Endothelial cell (in vitro differentiated cells): ENCODE results near the gene GAK. TPM values are rescaled to one million over a fixed set of nuclear protein-coding genes. Genes with fewer than 3 reads are reported as not detected.

ENCODE experiments used
- DNase-seq: peaks from one replicate; pipeline ENCODE4 v3.0.0; 2021; ENCODE audit warnings: low spot score
- H3K27ac Mint-ChIP-seq: one replicate; pipeline ENCODE4 v1.8.0; 2021; ENCODE audit warnings: mixed read lengths, inconsistent platforms; ENCODE audit not compliant: unreplicated experiment
- H3K27me3 Mint-ChIP-seq: one replicate; pipeline ENCODE4 v1.8.0; 2021; ENCODE audit warnings: mild to moderate bottlenecking, moderate library complexity, mixed read lengths, inconsistent platforms; ENCODE audit not compliant: unreplicated experiment
- H3K36me3 Mint-ChIP-seq: one replicate; pipeline ENCODE4 v1.8.0; 2021; ENCODE audit warnings: mild to moderate bottlenecking, low read depth, mixed read lengths, inconsistent platforms; ENCODE audit not compliant: unreplicated experiment
- H3K4me1 Mint-ChIP-seq: one replicate; pipeline ENCODE4 v1.8.0; 2021; ENCODE audit warnings: mild to moderate bottlenecking, mixed read lengths, inconsistent platforms; ENCODE audit not compliant: unreplicated experiment
- H3K4me3 Mint-ChIP-seq: one replicate; pipeline ENCODE4 v1.8.0; 2021; ENCODE audit warnings: mild to moderate bottlenecking, mixed read lengths, inconsistent platforms; ENCODE audit not compliant: unreplicated experiment
- H3K9me3 Mint-ChIP-seq: one replicate; pipeline ENCODE4 v1.8.0; 2021; ENCODE audit warnings: mixed read lengths, inconsistent platforms; ENCODE audit not compliant: unreplicated experiment
- total RNA-seq: library from RNA; stranded (reverse); fragmentation: NEBNext Ultra II Directional; extraction: Animal tissue kit (Norgen Biotek cat#: 25700); gene quantifications from one replicate; pipeline ENCODE4 v1.2.1, GENCODE V29; 2021; ENCODE audit not compliant: unreplicated experiment
- TF ChIP-seq, protein P1 (sequence below): fragments of 200-600 bp; sonication (generic); IDR thresholded peaks from one replicate; pipeline ENCODE4 v1.5.0; 2021; ENCODE audit warnings: antibody characterized with exemption; ENCODE audit not compliant: unreplicated experiment

Gene GAK
- total RNA-seq, 1 donor from 2014 or later = 112 TPM

DNA sequence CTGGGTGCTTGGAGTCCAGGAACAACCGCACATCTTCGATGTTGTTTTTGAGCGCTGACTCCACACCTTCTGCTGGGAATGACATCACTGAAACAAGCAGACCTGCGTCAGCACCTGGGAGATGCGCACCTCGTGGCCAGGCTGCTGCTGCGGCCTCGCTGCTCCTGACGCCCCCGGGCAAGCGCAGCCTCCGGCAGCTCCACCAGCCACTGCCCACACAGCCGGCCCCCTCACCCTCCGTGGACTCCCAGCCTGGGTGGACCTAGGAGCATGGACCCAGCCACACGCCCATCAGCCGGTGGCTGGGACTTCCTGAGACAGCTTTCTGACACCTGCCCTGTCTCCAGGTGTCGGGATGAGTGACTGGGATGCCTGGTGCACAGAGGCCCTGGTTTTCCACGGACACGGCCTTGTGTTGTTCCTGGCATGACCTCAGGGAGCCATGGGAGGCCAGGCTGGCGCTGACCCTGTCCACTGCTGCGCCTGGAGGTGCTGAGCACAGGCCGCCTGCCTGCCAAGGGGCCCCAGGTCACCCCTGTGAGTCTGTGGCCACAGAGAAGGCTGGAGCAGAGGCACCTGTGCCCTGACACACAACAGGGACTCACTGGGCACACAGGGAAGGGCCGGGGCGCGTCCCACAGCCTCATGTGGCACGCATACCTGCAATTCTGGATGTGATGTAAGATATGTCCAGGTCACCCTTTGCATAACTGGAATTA is 48.6 kb downstream of the GAK start:
- peak overlapping the region; percentile 37 for H3K27ac Mint-ChIP-seq
- DNase-seq = no peak
- H3K27me3 Mint-ChIP-seq = peaks cover 8% of the 10 kb centered on the region
- peaks cover 36% of the 10 kb centered on the region for H3K36me3 Mint-ChIP-seq
- TF ChIP-seq, protein P1, sequence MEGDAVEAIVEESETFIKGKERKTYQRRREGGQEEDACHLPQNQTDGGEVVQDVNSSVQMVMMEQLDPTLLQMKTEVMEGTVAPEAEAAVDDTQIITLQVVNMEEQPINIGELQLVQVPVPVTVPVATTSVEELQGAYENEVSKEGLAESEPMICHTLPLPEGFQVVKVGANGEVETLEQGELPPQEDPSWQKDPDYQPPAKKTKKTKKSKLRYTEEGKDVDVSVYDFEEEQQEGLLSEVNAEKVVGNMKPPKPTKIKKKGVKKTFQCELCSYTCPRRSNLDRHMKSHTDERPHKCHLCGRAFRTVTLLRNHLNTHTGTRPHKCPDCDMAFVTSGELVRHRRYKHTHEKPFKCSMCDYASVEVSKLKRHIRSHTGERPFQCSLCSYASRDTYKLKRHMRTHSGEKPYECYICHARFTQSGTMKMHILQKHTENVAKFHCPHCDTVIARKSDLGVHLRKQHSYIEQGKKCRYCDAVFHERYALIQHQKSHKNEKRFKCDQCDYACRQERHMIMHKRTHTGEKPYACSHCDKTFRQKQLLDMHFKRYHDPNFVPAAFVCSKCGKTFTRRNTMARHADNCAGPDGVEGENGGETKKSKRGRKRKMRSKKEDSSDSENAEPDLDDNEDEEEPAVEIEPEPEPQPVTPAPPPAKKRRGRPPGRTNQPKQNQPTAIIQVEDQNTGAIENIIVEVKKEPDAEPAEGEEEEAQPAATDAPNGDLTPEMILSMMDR = no peak
- H3K4me3 Mint-ChIP-seq = no peak overlapping the region
- H3K4me1 Mint-ChIP-seq = peaks cover 7% of the 10 kb centered on the region
- H3K9me3 Mint-ChIP-seq = no peaks in the 10 kb centered on the region

DNA sequence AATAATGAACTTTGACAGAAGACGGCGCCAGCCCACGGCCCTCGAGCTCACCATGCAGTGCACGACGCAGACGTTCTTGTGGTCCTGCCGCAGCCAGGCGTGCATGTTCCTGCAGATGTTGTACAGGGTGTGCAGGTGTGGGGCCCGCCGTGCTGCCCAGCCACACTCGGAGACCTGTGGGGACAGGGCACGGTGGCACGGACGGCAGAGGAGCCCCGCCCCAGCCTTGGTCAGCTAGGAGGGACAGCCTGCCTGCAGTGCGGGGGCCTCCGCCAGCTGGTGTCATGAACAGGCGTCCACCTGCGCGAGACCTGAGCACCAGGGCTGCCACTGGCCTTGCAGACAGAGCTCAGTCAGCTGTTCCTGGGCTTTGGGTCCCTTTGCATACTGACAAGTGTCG is 49.5 kb downstream of the GAK start:
- no peak overlapping the region for H3K27ac Mint-ChIP-seq
- DNase-seq = no peak
- H3K4me1 Mint-ChIP-seq = peaks cover 5% of the 10 kb centered on the region
- H3K27me3 Mint-ChIP-seq = peaks cover 7% of the 10 kb centered on the region
- TF ChIP-seq, protein P1 = no peak
- H3K9me3 Mint-ChIP-seq = no peaks in the 10 kb centered on the region
- H3K36me3 Mint-ChIP-seq = peaks cover 39% of the 10 kb centered on the region
- H3K4me3 Mint-ChIP-seq = no peak overlapping the region

GRCh38 chr4:881709-882108 is 50.4 kb downstream of the GAK start:
- Mint-ChIP-seq H3K27ac (no peak overlapping the region), H3K9me3 (no peaks in the 10 kb centered on the region)
- TF ChIP-seq, protein P1 = no peak

GRCh38 chr4:880684-881405 is 51.3 kb downstream of the GAK start:
- DNase-seq = no peak
- peaks cover 2% of the 10 kb centered on the region for H3K4me1 Mint-ChIP-seq
- H3K27ac Mint-ChIP-seq = no peak overlapping the region
- no peak overlapping the region for H3K4me3 Mint-ChIP-seq
- TF ChIP-seq, protein P1 = no peak
- peaks cover 34% of the 10 kb centered on the region for H3K36me3 Mint-ChIP-seq
- H3K27me3 Mint-ChIP-seq = peaks cover 2% of the 10 kb centered on the region
- no peaks in the 10 kb centered on the region for H3K9me3 Mint-ChIP-seq

More at GRCh38 chr4:881709-882108, 50.4 kb downstream of the GAK start:
- Mint-ChIP-seq H3K4me1 (peaks cover 2% of the 10 kb centered on the region), H3K36me3 (peaks cover 39% of the 10 kb centered on the region), H3K27me3 (peaks cover 4% of the 10 kb centered on the region), H3K4me3 (no peak overlapping the region)
- DNase-seq = no peak

- peaks cover 2% of the 10 kb centered on the region for H3K4me1 Mint-ChIP-seq
- no peaks in the 10 kb centered on the region for H3K9me3 Mint-ChIP-seq
- TF ChIP-seq, protein P1 = no peak
- H3K4me3 Mint-ChIP-seq = peak overlapping the region; percentile 66
- peaks cover 2% of the 10 kb centered on the region for H3K27me3 Mint-ChIP-seq
- no peak for DNase-seq
- H3K27ac Mint-ChIP-seq = no peak overlapping the region
- H3K36me3 Mint-ChIP-seq = peaks cover 40% of the 10 kb centered on the region
Measured at GRCh38 chr4:879729-880077, 52.4 kb downstream of the GAK start.
